Measurements from ENCODE around the gene SPPL2C. TPM values are rescaled to one million over a fixed set of nuclear protein-coding genes. Genes with fewer than 3 reads are reported as not detected.

Gene SPPL2C
- total and polyA plus RNA-seq, 2 donors, result not detected

GRCh38 chr17:45867702-45868101 is 23.0 kb downstream of the SPPL2C start:
- H3K4me3 ChIP-seq (ENCODE audit: low read depth, low read length), result no peak overlapping the region
- DNase-seq (ENCODE audit: extremely low spot score), result no peak
- no peak overlapping the region for H3K27ac ChIP-seq (ENCODE audit: low read depth)
- 63% methylated on average over 8 of the region's 8 CpGs for WGBS
- H3K4me1 ChIP-seq (ENCODE audit: insufficient read depth), result no peaks in the 10 kb centered on the region
- no peaks in the 10 kb centered on the region for H3K36me3 ChIP-seq (ENCODE audit: insufficient read depth)

GRCh38 chr17:45868276-45868675 is 23.6 kb downstream of the SPPL2C start:
- no peaks in the 10 kb centered on the region for H3K36me3 ChIP-seq (ENCODE audit: insufficient read depth)
- 64% methylated on average over 5 of the region's 5 CpGs for WGBS
- no peaks in the 10 kb centered on the region for H3K4me1 ChIP-seq (ENCODE audit: insufficient read depth)
- DNase-seq (ENCODE audit: extremely low spot score), result no peak
- no peak overlapping the region for H3K27ac ChIP-seq (ENCODE audit: low read depth)
- no peak overlapping the region for H3K4me3 ChIP-seq (ENCODE audit: low read depth, low read length)

GRCh38 chr17:45869676-45870341 is 25.1 kb downstream of the SPPL2C start:
- no peak for DNase-seq (ENCODE audit: extremely low spot score)
- WGBS, result 60% methylated on average over 14 of the region's 14 CpGs

DNA sequence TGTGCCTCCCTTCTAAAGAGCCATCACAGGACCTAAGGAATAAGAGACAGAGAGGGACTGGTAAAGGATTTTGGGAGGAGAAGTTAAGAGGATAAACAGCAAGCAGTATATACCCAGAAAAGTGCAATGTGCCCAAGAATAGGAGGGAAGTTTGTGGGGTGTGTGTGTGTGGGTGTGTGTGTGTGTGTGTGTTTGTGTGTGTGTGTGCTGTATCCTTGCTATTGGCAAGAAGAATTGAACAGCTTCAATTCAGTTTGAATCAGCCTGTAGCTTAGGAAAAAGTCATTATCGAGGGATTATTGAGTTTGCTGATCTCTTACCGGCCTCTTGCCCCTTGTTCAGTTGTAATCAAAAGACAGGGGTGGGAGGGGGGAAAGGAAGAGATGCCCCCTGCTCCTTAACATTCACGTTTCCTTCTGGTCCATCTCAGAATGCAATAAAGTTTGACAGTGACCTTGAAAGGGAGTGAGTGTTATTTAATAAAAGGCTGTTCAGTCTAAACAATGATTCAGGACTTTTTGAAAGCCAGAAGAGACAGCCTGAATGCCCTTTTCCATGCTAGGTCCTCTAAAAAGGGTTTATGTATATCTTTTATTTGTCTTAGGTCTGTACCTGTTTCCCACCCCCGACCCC is 25.8 kb downstream of the SPPL2C start:
- Histone ChIP-seq H3K36me3 (ENCODE audit: insufficient read depth) (no peaks in the 10 kb centered on the region), H3K4me1 (ENCODE audit: insufficient read depth) (no peaks in the 10 kb centered on the region), H3K4me3 (ENCODE audit: low read depth, low read length) (no peak overlapping the region), H3K27ac (ENCODE audit: low read depth) (no peak overlapping the region)
- DNase-seq (ENCODE audit: extremely low spot score), result no peak
- 24% methylated on average over 4 of the region's 4 CpGs for WGBS

More at GRCh38 chr17:45869676-45870341, 25.1 kb downstream of the SPPL2C start:
- Histone ChIP-seq H3K4me1 (ENCODE audit: insufficient read depth) (no peaks in the 10 kb centered on the region), H3K4me3 (ENCODE audit: low read depth, low read length) (no peak overlapping the region), H3K36me3 (ENCODE audit: insufficient read depth) (no peaks in the 10 kb centered on the region), H3K27ac (ENCODE audit: low read depth) (no peak overlapping the region)

DNA sequence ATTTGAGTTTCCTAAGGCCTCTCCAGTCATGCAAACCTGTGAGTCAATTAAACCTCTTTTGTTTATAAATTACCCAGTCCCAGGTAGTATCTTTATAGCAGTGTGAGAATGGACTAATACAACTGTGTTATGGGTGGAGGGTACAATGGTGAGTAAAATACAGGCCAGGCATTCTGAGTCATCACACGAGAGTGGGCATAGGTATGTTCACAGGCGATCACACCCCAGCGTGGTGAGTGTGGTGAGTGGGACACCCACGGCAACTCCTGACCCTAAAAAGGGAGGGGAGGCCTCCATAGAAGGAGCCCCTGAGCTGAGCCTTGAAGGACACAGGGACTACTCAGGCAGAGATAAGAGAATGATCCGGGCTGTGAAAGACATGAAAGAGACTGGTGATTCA is 27.0 kb downstream of the SPPL2C start:
- no peak overlapping the region for H3K4me3 ChIP-seq (ENCODE audit: low read depth, low read length)
- no peaks in the 10 kb centered on the region for H3K4me1 ChIP-seq (ENCODE audit: insufficient read depth)
- no peak for DNase-seq (ENCODE audit: extremely low spot score)
- WGBS, result 78% methylated on average over 5 of the region's 5 CpGs
- no peaks in the 10 kb centered on the region for H3K36me3 ChIP-seq (ENCODE audit: insufficient read depth)
- no peak overlapping the region for H3K27ac ChIP-seq (ENCODE audit: low read depth)

- no peak overlapping the region for H3K27ac ChIP-seq (ENCODE audit: low read depth)
- H3K4me1 ChIP-seq (ENCODE audit: insufficient read depth), result no peaks in the 10 kb centered on the region
- DNase-seq (ENCODE audit: extremely low spot score), result no peak
- 13% methylated on average over 6 of the region's 6 CpGs for WGBS
- no peak overlapping the region for H3K4me3 ChIP-seq (ENCODE audit: low read depth, low read length)
- no peaks in the 10 kb centered on the region for H3K36me3 ChIP-seq (ENCODE audit: insufficient read depth)
These were observed 29.0 kb downstream of the SPPL2C start for GRCh38 chr17:45873728-45874127.

GRCh38 chr17:45874151-45874550 is 29.5 kb downstream of the SPPL2C start:
- Histone ChIP-seq H3K36me3 (ENCODE audit: insufficient read depth) (no peaks in the 10 kb centered on the region), H3K27ac (ENCODE audit: low read depth) (no peak overlapping the region), H3K4me1 (ENCODE audit: insufficient read depth) (no peaks in the 10 kb centered on the region), H3K4me3 (ENCODE audit: low read depth, low read length) (no peak overlapping the region)
- no peak for DNase-seq (ENCODE audit: extremely low spot score)
- 65% methylated on average over 3 of the region's 3 CpGs for WGBS

DNA sequence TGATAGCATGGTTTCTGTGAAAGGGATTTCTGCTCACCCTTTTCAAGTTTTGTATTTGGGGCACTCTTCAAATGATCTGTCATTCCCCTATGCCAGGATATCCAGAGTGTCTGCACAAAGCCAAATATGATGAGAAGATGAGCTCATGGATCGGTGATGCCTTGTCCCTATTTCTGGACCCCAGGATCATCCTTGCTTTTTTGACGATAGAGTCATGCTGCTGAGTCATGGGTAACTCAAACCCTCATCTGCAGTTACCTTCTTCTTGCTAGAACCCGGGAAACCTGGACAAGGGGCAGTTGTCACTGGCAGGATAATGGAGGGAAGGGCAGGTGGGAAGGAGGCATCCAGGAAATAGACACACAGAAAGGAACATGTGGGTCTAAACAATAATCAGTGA is 31.9 kb downstream of the SPPL2C start:
- H3K4me3 ChIP-seq (ENCODE audit: low read depth, low read length), result no peak overlapping the region
- no peak for DNase-seq (ENCODE audit: extremely low spot score)
- WGBS, result 78% methylated on average over 3 of the region's 3 CpGs
- H3K4me1 ChIP-seq (ENCODE audit: insufficient read depth), result no peaks in the 10 kb centered on the region
- H3K27ac ChIP-seq (ENCODE audit: low read depth), result no peak overlapping the region
- no peaks in the 10 kb centered on the region for H3K36me3 ChIP-seq (ENCODE audit: insufficient read depth)

- 71% methylated on average over 1 of the region's 1 CpG for WGBS
- no peaks in the 10 kb centered on the region for H3K36me3 ChIP-seq (ENCODE audit: insufficient read depth)
- H3K4me1 ChIP-seq (ENCODE audit: insufficient read depth), result no peaks in the 10 kb centered on the region
- DNase-seq (ENCODE audit: extremely low spot score), result no peak
- H3K27ac ChIP-seq (ENCODE audit: low read depth), result no peak overlapping the region
- H3K4me3 ChIP-seq (ENCODE audit: low read depth, low read length), result no peak overlapping the region
These were observed 32.8 kb downstream of the SPPL2C start for GRCh38 chr17:45877467-45877866.

GRCh38 chr17:45883063-45883462 is 38.4 kb downstream of the SPPL2C start:
- WGBS, result 93% methylated on average over 2 of the region's 2 CpGs
- no peak overlapping the region for H3K27ac ChIP-seq (ENCODE audit: low read depth)
- H3K4me1 ChIP-seq (ENCODE audit: insufficient read depth), result no peaks in the 10 kb centered on the region
- DNase-seq (ENCODE audit: extremely low spot score), result no peak
- no peaks in the 10 kb centered on the region for H3K36me3 ChIP-seq (ENCODE audit: insufficient read depth)
- H3K4me3 ChIP-seq (ENCODE audit: low read depth, low read length), result no peak overlapping the region

DNA sequence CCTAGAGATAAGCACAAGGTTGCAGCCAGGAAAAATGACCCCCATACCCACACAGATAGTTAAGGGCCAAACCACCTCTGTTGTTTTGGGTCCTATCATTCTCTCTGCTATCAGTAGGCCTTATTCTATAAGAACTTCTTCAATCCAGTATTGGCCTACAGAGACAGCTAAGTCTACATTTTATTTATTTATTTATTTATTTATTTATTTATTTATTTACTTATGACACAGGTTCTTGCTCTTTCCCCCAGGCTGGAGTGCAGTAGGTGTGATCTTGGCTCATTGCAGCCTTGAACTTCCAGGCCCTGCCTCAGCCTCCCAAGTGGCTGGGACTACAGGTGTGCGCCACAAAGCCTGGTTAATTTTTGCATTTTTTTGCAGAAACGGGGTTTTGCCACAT is 42.2 kb downstream of the SPPL2C start:
- no peak overlapping the region for H3K27ac ChIP-seq (ENCODE audit: low read depth)
- no peak for DNase-seq (ENCODE audit: extremely low spot score)
- no peaks in the 10 kb centered on the region for H3K36me3 ChIP-seq (ENCODE audit: insufficient read depth)
- 93% methylated on average over 2 of the region's 2 CpGs for WGBS
- no peak overlapping the region for H3K4me3 ChIP-seq (ENCODE audit: low read depth, low read length)
- no peaks in the 10 kb centered on the region for H3K4me1 ChIP-seq (ENCODE audit: insufficient read depth)

DNA sequence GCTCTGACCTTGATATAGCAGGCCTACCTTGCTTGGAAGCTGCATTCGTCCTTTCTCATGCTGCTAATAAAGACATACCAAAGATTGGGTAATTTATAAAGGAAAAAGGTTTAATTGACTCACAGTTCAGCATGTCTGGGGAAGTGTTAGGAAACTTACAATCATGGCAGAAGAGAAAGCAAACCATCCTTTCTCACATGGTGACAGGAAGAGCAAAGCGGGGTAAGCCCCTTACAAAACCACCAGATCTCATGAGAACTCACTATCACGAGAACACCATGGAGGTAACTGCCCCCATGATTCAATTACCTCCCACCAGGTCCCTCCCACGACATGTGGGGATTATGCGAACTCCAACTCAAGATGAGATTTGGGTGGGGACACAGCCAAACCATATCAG is 43.7 kb downstream of the SPPL2C start:
- Histone ChIP-seq H3K4me1 (ENCODE audit: insufficient read depth) (no peaks in the 10 kb centered on the region), H3K4me3 (ENCODE audit: low read depth, low read length) (no peak overlapping the region), H3K27ac (ENCODE audit: low read depth) (no peak overlapping the region), H3K36me3 (ENCODE audit: insufficient read depth) (no peaks in the 10 kb centered on the region)
- no peak for DNase-seq (ENCODE audit: extremely low spot score)
- WGBS, result 48% methylated on average over 5 of the region's 5 CpGs

GRCh38 chr17:45889579-45889978 is 44.9 kb downstream of the SPPL2C start:
- Histone ChIP-seq H3K4me3 (ENCODE audit: low read depth, low read length) (no peak overlapping the region), H3K4me1 (ENCODE audit: insufficient read depth) (no peaks in the 10 kb centered on the region), H3K36me3 (ENCODE audit: insufficient read depth) (no peaks in the 10 kb centered on the region), H3K27ac (ENCODE audit: low read depth) (no peak overlapping the region)
- WGBS, result 29% methylated on average over 4 of the region's 4 CpGs
- DNase-seq (ENCODE audit: extremely low spot score), result no peak

DNA sequence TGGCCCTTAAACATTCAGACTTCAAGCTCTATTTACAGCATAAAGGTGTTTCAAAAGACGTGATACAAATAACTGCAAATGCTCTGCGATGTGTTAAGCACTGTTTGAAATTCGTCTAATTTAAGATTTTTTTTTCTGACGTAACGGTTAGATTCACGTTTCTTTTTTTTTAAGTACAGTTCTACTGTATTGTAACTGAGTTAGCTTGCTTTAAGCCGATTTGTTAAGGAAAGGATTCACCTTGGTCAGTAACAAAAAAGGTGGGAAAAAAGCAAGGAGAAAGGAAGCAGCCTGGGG is 49.0 kb downstream of the SPPL2C start:
- H3K4me3 ChIP-seq (ENCODE audit: low read depth, low read length), result peak overlapping the region; percentile 45
- no peak for DNase-seq (ENCODE audit: extremely low spot score)
- H3K4me1 ChIP-seq (ENCODE audit: insufficient read depth), result no peaks in the 10 kb centered on the region
- no peaks in the 10 kb centered on the region for H3K36me3 ChIP-seq (ENCODE audit: insufficient read depth)
- WGBS, result 50% methylated on average over 7 of the region's 7 CpGs
- H3K27ac ChIP-seq (ENCODE audit: low read depth), result no peak overlapping the region
